ENCODE measurements around the gene HSPG2.
"Not testable (repeated sequence)": the region's sequence is repeated elsewhere in the genome, so short reads cannot be mapped to it uniquely, and the experiment has no call there.

The HSPG2 gene

DNA sequence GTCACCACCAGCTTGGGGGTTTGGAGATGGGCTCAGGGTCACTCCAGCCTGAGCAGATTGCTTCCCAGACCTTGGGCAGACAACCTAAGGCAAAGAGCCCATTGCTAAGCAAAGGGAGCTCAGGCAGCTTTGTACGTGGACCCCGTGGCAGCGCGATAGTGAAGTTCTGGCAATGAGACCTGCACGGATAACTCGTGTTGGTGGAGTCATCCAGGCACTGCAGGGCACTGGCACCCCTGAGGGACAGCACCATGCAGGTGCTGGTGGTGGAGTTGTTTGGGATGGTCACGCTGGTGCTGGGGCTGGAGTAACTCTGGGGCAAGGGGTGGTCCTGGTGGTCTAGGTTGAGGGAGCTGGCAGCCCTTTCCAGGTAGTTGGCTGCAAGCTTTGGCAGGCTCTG lies 13.6 kb upstream of the HSPG2 start:
- H3K4me2 ChIP-seq, result no peak overlapping the region
- no peak for TF ChIP-seq CTCF (conservative IDR thresholded peaks at IDR 0.05; ENCODE audit: low read depth, low read length)
- H3K27ac ChIP-seq, result no peak overlapping the region
- H3K4me1 ChIP-seq (ENCODE audit: low read depth, poor library complexity, severe bottlenecking), result no peaks in the 10 kb centered on the region
- no peaks in the 10 kb centered on the region for H3K36me3 ChIP-seq (ENCODE audit: insufficient read depth)
- no peak overlapping the region for H3K4me3 ChIP-seq (IDR thresholded peaks at IDR 0.05; ENCODE audit: insufficient read depth, low read depth, low read length)
- H3K79me2 ChIP-seq (ENCODE audit: insufficient read depth, low read depth), result no peaks in the 10 kb centered on the region
- no peak overlapping the region for H3K9ac ChIP-seq
- H3K27me3 ChIP-seq (ENCODE audit: insufficient read depth, low read depth), result peaks cover 9% of the 10 kb centered on the region; the same call in 1 of the 2 replicates
- H2AFZ ChIP-seq (ENCODE audit: low read depth), result no peak overlapping the region
- no peaks in the 10 kb centered on the region for H4K20me1 ChIP-seq (ENCODE audit: insufficient read depth)

GRCh38 chr1:21946836-21947587 lies 9.9 kb upstream of the HSPG2 start:
- no peak overlapping the region for H3K9ac ChIP-seq
- H4K20me1 ChIP-seq (ENCODE audit: insufficient read depth), result no peaks in the 10 kb centered on the region
- no peak for TF ChIP-seq CTCF (conservative IDR thresholded peaks at IDR 0.05; ENCODE audit: low read depth, low read length)
- H3K79me2 ChIP-seq (ENCODE audit: insufficient read depth, low read depth), result no peaks in the 10 kb centered on the region
- H3K4me2 ChIP-seq, result no peak overlapping the region
- H3K4me1 ChIP-seq (ENCODE audit: low read depth, poor library complexity, severe bottlenecking), result no peaks in the 10 kb centered on the region
- no peaks in the 10 kb centered on the region for H3K36me3 ChIP-seq (ENCODE audit: insufficient read depth)
- no peak overlapping the region for H3K4me3 ChIP-seq (IDR thresholded peaks at IDR 0.05; ENCODE audit: insufficient read depth, low read depth, low read length)
- no peak overlapping the region for H3K27ac ChIP-seq
- H3K27me3 ChIP-seq (ENCODE audit: insufficient read depth, low read depth), result peaks cover 4% of the 10 kb centered on the region; the same call in 1 of the 2 replicates
- H2AFZ ChIP-seq (ENCODE audit: low read depth), result no peak overlapping the region

- TF ChIP-seq CTCF (conservative IDR thresholded peaks at IDR 0.05; ENCODE audit: low read depth, low read length), result no peak
- Histone ChIP-seq H3K27me3 (ENCODE audit: insufficient read depth, low read depth) (peaks cover 7% of the 10 kb centered on the region; the same call in 1 of the 2 replicates), H3K4me2 (no peak overlapping the region), H3K36me3 (ENCODE audit: insufficient read depth) (no peaks in the 10 kb centered on the region), H3K79me2 (ENCODE audit: insufficient read depth, low read depth) (no peaks in the 10 kb centered on the region), H4K20me1 (ENCODE audit: insufficient read depth) (no peaks in the 10 kb centered on the region), H3K4me1 (ENCODE audit: low read depth, poor library complexity, severe bottlenecking) (no peaks in the 10 kb centered on the region), H3K27ac (no peak overlapping the region), H3K9ac (no peak overlapping the region), H2AFZ (ENCODE audit: low read depth) (no peak overlapping the region), H3K4me3 (IDR thresholded peaks at IDR 0.05; ENCODE audit: insufficient read depth, low read depth, low read length) (no peak overlapping the region)
Measured at GRCh38 chr1:21944733-21945073, 7.6 kb upstream of the HSPG2 start.

- not testable (repeated sequence) for H3K27me3 ChIP-seq (ENCODE audit: insufficient read depth, low read depth); H3K9ac ChIP-seq; H3K79me2 ChIP-seq (ENCODE audit: insufficient read depth, low read depth); H3K36me3 ChIP-seq (ENCODE audit: insufficient read depth); H4K20me1 ChIP-seq (ENCODE audit: insufficient read depth); H2AFZ ChIP-seq (ENCODE audit: low read depth); H3K27ac ChIP-seq; H3K4me1 ChIP-seq (ENCODE audit: low read depth, poor library complexity, severe bottlenecking); H3K4me3 ChIP-seq (IDR thresholded peaks at IDR 0.05; ENCODE audit: insufficient read depth, low read depth, low read length); H3K4me2 ChIP-seq
Measured at GRCh38 chr1:21942959-21943640, 6.0 kb upstream of the HSPG2 start.

DNA sequence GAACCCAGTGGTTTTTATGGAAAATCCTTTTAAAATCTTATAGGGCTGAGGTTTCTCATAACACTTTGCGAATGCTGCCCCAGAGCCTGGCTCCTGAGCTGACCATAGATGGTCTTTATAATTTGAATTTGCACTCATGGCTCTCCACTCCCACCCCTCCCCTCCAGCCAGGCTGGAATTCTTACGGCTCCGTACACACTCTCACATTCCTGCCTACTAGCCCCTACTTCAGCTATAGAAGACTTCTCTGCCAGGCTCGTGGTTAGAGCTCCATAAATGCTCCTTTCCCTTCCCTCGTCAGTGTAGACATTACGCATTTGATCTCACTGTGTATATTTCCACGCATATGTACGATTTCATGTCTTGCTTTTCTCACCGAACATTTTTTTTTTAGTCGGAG lies 5.4 kb upstream of the HSPG2 start:
- no peak overlapping the region for H3K4me2 ChIP-seq
- no peak overlapping the region for H2AFZ ChIP-seq (ENCODE audit: low read depth)
- no peak overlapping the region for H3K4me3 ChIP-seq (IDR thresholded peaks at IDR 0.05; ENCODE audit: insufficient read depth, low read depth, low read length)
- peaks cover 4% of the 10 kb centered on the region for H3K4me1 ChIP-seq (ENCODE audit: low read depth, poor library complexity, severe bottlenecking)
- TF ChIP-seq CTCF (conservative IDR thresholded peaks at IDR 0.05; ENCODE audit: low read depth, low read length), result no peak
- peaks cover 3% of the 10 kb centered on the region; the same call in 1 of the 2 replicates for H3K27me3 ChIP-seq (ENCODE audit: insufficient read depth, low read depth)
- no peaks in the 10 kb centered on the region for H3K79me2 ChIP-seq (ENCODE audit: insufficient read depth, low read depth)
- H3K36me3 ChIP-seq (ENCODE audit: insufficient read depth), result no peaks in the 10 kb centered on the region
- H3K9ac ChIP-seq, result no peak overlapping the region
- H3K27ac ChIP-seq, result no peak overlapping the region
- no peaks in the 10 kb centered on the region for H4K20me1 ChIP-seq (ENCODE audit: insufficient read depth)

Data from KMS-11 (cell line).